ENCODE results near the gene PDGFB. TPM values are rescaled to one million over a fixed set of nuclear protein-coding genes. Genes with fewer than 3 reads are reported as not detected.

PDGFB gene
- total RNA-seq, 3 donors from 2014 or later (not counting 1 experiment from before 2014, with no cell fraction given), result 0.28 to 1.2 (median 0.31) TPM

DNA sequence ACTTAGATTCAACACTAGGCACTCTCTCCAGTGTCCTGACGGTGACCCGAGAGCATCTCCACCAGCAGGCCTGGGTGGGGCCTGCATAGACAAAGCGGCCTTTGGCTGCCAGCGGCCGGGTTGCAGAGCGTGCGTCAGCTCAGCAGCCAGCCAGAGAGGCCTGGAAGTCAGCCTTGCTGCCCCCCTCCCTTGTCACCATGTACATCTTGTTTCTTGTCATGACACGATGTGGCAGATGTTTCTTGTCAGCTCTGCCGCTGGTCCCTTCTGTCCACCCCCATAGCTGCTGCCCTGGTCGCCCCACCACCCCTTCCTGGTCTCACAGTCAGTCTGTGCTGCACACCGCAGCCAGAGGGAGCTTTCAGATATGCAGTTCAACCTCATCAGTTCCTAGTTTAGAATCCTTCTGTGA is 59.2 kb downstream of the PDGFB start:
- peaks cover 7% of the 10 kb centered on the region for H3K4me1 ChIP-seq (ENCODE audit: control insufficient read depth, insufficient read depth, low read length)
- no peaks in the 10 kb centered on the region for H3K36me3 ChIP-seq (ENCODE audit: control insufficient read depth, insufficient read depth, low read length)
- TF ChIP-seq, protein P1, sequence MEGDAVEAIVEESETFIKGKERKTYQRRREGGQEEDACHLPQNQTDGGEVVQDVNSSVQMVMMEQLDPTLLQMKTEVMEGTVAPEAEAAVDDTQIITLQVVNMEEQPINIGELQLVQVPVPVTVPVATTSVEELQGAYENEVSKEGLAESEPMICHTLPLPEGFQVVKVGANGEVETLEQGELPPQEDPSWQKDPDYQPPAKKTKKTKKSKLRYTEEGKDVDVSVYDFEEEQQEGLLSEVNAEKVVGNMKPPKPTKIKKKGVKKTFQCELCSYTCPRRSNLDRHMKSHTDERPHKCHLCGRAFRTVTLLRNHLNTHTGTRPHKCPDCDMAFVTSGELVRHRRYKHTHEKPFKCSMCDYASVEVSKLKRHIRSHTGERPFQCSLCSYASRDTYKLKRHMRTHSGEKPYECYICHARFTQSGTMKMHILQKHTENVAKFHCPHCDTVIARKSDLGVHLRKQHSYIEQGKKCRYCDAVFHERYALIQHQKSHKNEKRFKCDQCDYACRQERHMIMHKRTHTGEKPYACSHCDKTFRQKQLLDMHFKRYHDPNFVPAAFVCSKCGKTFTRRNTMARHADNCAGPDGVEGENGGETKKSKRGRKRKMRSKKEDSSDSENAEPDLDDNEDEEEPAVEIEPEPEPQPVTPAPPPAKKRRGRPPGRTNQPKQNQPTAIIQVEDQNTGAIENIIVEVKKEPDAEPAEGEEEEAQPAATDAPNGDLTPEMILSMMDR (IDR thresholded peaks at IDR 0.05), result no peak
- intact Hi-C loops (cut with micrococcal nuclease), result no loop called here
- no peak overlapping the region for H3K27ac ChIP-seq (ENCODE audit: low read length)
- Mint-ChIP-seq H3K36me3 (no peaks in the 10 kb centered on the region), H3K27ac (no peak overlapping the region), H3K27me3 (ENCODE audit: low read depth in 2 of 2) (peaks cover 0 to 2% of the 10 kb centered on the region in 2 donors), H3K9me3 (no peaks in the 10 kb centered on the region), H3K4me1 (peaks cover 12 to 17% of the 10 kb centered on the region in 2 donors), H3K4me3 (no peak overlapping the region)
- H3K4me3 ChIP-seq (ENCODE audit: low read length), result no peak overlapping the region
- no peaks in the 10 kb centered on the region for H3K27me3 ChIP-seq (ENCODE audit: control insufficient read depth, insufficient read depth, low read length)
- WGBS (ENCODE audit: insufficient coverage), result 89% methylated on average over 11 of the region's 11 CpGs
- DNase-seq (no peak), ATAC-seq (no peak)
- H3K9me3 ChIP-seq (ENCODE audit: control insufficient read depth, insufficient read depth, low read length), result peaks cover 5% of the 10 kb centered on the region

DNA sequence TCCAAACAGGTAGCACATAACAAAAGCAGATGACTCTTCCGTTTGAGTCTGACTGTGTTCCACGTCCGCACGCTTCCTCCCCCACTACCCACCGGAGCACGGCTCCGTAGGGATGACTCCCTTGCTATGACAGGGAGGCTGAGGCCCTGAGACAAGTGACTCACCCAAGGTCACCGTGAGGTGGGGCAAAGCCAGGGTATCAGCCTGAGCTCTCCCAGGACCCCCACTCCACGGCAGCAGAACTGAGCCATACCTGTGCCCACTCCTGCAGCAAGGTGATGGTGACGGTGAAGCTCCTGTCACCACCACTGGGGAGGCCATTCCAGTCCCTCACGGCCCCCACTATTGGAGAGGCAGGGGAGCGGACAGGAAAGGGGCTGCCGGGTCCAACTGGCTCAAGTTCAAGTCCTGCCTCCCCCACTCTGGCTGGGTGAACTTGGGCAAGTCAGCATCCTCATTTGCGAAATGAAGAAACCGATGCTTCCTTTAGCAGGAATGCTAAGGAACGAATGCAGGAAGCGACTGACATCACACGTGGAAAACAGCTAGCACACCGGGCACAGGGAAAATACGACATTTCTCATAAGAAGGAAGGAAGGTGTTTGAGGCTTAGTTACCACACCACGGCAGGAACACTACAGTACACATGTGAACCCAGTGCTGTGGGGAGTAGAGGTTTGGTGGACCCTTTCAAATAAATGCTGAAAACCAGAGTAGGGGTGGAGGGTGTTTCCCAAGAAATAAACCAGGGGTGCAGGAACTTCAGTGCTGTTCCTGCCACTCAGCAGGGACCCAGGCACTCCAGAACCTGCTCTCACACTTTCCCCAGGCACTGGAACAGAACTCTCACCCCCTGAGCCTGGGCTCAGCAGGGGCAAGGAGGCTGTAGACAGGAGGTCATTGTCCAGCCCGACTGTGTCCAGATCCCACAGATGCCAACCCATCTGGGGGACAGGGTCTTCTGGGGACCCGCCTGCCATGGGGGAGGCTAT is 59.9 kb downstream of the PDGFB start:
- intact Hi-C loops (cut with micrococcal nuclease), result no loop called here
- Histone ChIP-seq H3K9me3 (ENCODE audit: control insufficient read depth, insufficient read depth, low read length) (peaks cover 5% of the 10 kb centered on the region), H3K27ac (ENCODE audit: low read length) (no peak overlapping the region), H3K27me3 (ENCODE audit: control insufficient read depth, insufficient read depth, low read length) (no peaks in the 10 kb centered on the region), H3K4me3 (ENCODE audit: low read length) (no peak overlapping the region), H3K36me3 (ENCODE audit: control insufficient read depth, insufficient read depth, low read length) (no peaks in the 10 kb centered on the region), H3K4me1 (ENCODE audit: control insufficient read depth, insufficient read depth, low read length) (peaks cover 7% of the 10 kb centered on the region)
- H3K27me3 Mint-ChIP-seq (ENCODE audit: low read depth in 2 of 2), result peaks cover 0 to 2% of the 10 kb centered on the region in 2 donors
- TF ChIP-seq, protein P1 (IDR thresholded peaks at IDR 0.05), result no peak
- 69% methylated on average over 23 of the region's 23 CpGs for WGBS (ENCODE audit: insufficient coverage)
- no peak for ATAC-seq
- H3K4me3 Mint-ChIP-seq, result no peak overlapping the region
- no peak for DNase-seq
- no peaks in the 10 kb centered on the region for H3K9me3 Mint-ChIP-seq
- no peaks in the 10 kb centered on the region for H3K36me3 Mint-ChIP-seq
- no peak overlapping the region for H3K27ac Mint-ChIP-seq
- peaks cover 12 to 18% of the 10 kb centered on the region in 2 donors for H3K4me1 Mint-ChIP-seq

DNA sequence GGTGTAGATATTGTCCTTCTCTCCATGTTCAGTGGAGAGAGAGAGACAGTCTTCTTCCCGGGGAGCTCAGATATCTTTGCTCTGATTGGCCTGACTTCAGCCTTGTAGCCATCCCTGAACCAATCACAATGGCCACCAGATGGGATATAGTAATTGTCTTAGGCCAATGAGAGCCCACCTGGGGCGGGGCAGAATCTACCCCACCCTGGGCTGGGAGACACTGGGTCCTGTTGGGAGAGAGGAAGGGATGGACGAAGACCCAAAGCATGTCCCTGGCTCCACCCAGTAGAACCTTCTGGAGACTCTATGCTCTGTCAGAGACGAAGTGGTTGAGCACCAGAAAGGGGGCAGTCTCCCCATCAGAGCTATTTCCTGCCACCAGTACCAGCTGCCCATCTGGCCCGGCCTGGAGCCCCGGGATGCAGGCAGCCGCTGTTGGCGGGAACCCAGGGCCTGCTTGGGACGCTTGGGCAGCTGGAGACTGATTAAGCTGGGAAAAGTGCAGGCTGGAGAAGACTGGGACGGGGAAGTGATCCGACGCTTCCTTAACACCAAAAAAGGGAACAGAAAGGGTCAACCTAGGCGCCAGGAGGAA is 60.7 kb downstream of the PDGFB start:
- H3K27me3 Mint-ChIP-seq (ENCODE audit: low read depth in 2 of 2), result peaks cover 0 to 2% of the 10 kb centered on the region in 2 donors
- DNase-seq (no peak), ATAC-seq (no peak)
- H3K4me1 ChIP-seq (ENCODE audit: control insufficient read depth, insufficient read depth, low read length), result peaks cover 12% of the 10 kb centered on the region
- no peaks in the 10 kb centered on the region for H3K36me3 ChIP-seq (ENCODE audit: control insufficient read depth, insufficient read depth, low read length)
- H3K9me3 Mint-ChIP-seq, result no peaks in the 10 kb centered on the region
- H3K9me3 ChIP-seq (ENCODE audit: control insufficient read depth, insufficient read depth, low read length), result peaks cover 5% of the 10 kb centered on the region
- H3K4me3 ChIP-seq (ENCODE audit: low read length), result no peak overlapping the region
- 77% methylated on average over 13 of the region's 13 CpGs for WGBS (ENCODE audit: insufficient coverage)
- H3K27ac Mint-ChIP-seq, result no peak overlapping the region
- no peak overlapping the region for H3K27ac ChIP-seq (ENCODE audit: low read length)
- TF ChIP-seq, protein P1 (IDR thresholded peaks at IDR 0.05), result no peak
- H3K27me3 ChIP-seq (ENCODE audit: control insufficient read depth, insufficient read depth, low read length), result no peaks in the 10 kb centered on the region
- intact Hi-C loops (cut with micrococcal nuclease), result no loop called here
- H3K36me3 Mint-ChIP-seq, result no peaks in the 10 kb centered on the region
- H3K4me1 Mint-ChIP-seq, result peaks cover 14 to 26% of the 10 kb centered on the region in 2 donors
- no peak overlapping the region for H3K4me3 Mint-ChIP-seq
